Measurements from ENCODE around the gene ALKBH8. TPM values are rescaled to one million over a fixed set of nuclear protein-coding genes. Genes with fewer than 3 reads are reported as not detected.

Gene ALKBH8
- total and polyA plus RNA-seq, 4 donors, result 4.3 to 9.1 (median 6.5) TPM

DNA sequence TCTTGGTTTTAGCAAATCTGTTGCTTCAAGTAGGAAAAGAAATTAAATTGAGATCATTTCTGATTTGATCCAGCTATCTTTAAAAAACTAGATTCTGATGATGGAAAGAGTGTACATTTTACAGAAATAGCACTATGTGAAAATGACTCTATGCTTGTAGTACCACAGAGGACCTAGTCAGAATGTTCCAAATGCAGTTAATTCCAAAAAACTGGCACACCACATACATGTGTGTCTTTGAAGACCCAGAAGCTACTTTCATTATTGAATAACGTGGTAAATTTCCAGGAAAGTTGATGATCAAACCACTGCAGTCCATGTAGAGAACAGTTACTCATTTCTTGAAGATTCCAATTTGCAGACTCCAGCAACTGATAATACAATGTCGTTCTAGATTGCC lies 29.2 kb upstream of the ALKBH8 start:
- Histone ChIP-seq H3K9me3 (ENCODE audit: control insufficient read depth, low read length) (no peaks in the 10 kb centered on the region), H3K4me1 (ENCODE audit: control insufficient read depth in 1 of 2, insufficient read depth in 2 of 2, low read length in 2 of 2) (peaks cover 0 to 3% of the 10 kb centered on the region in 2 donors), H3K27ac (ENCODE audit: low read depth in 1 of 2, low read length in 2 of 2) (no peak overlapping the region), H3K36me3 (ENCODE audit: control insufficient read depth in 1 of 2, insufficient read depth in 2 of 2, low read length in 1 of 2) (no peaks in the 10 kb centered on the region), H3K27me3 (ENCODE audit: control insufficient read depth in 1 of 2, insufficient read depth in 2 of 2, low read length in 1 of 2) (no peaks in the 10 kb centered on the region), H3K4me3 (ENCODE audit: low read length in 2 of 2) (no peak overlapping the region)
- ATAC-seq (ENCODE audit: low FRiP score), result no peak
- WGBS, 2 donors, result 85% methylated on average over 2 of the region's 2 CpGs
- intact Hi-C loops (cut with DNase I), result no loop called here
- no peak for DNase-seq

DNA sequence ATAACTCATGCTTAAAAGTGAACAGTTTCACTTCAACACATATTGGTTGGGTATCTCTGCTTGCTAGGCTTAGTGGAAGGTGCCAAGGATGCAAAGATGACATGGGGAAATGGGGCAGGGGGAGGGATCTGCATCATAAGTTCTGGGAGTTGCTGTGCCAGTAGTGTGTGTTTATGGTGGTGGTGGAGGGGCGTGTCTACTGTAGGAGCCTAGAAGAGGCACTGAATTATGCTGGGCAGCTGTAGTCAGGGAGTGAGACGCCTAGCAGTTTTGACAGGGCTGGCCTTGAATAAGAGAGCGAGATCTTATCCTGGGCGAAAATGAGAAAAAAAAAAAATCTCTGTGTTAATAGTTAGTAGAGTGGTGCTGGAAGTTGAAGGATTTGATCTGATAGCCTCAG lies 28.4 kb upstream of the ALKBH8 start:
- DNase-seq, result no peak
- intact Hi-C loops (cut with DNase I), result no loop called here

DNA sequence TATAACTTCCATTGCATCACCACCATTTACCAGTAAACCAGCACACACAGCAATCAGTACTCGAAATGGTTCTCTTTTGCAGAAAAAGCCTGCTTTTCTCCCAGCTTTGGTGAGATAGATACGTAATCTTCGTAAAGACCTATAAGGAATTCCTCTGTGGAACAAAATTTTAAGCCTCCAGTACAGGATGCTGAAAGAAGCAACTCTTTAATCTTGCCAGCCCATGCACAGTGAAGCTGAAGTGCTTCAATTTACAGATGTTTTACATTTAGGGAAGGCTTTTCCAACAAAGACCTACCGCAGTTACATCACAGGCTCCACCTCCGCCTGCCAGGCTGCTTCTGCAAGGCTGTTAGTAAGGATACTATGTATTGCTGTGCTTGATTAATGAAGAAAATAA lies 27.3 kb upstream of the ALKBH8 start:
- no peak for DNase-seq
- H3K4me3 ChIP-seq (ENCODE audit: low read length in 2 of 2), result no peak overlapping the region
- H3K9me3 ChIP-seq (ENCODE audit: control insufficient read depth, low read length), result no peaks in the 10 kb centered on the region
- intact Hi-C loops (cut with DNase I), result no loop called here
- H3K27me3 ChIP-seq (ENCODE audit: control insufficient read depth in 1 of 2, insufficient read depth in 2 of 2, low read length in 1 of 2), result no peaks in the 10 kb centered on the region
- no peaks in the 10 kb centered on the region for H3K36me3 ChIP-seq (ENCODE audit: control insufficient read depth in 1 of 2, insufficient read depth in 2 of 2, low read length in 1 of 2)
- H3K27ac ChIP-seq (ENCODE audit: low read depth in 1 of 2, low read length in 2 of 2), result no peak overlapping the region
- no peak for ATAC-seq (ENCODE audit: low FRiP score)
- peaks cover 0 to 3% of the 10 kb centered on the region in 2 donors for H3K4me1 ChIP-seq (ENCODE audit: control insufficient read depth in 1 of 2, insufficient read depth in 2 of 2, low read length in 2 of 2)
- WGBS, 2 donors, result 59 to 69% methylated on average over 5 of the region's 5 CpGs

More for the DNA sequence above, 28.4 kb upstream of the ALKBH8 start:
- no peak for ATAC-seq (ENCODE audit: low FRiP score)
- no peak overlapping the region for H3K4me3 ChIP-seq (ENCODE audit: low read length in 2 of 2)
- no peaks in the 10 kb centered on the region for H3K27me3 ChIP-seq (ENCODE audit: control insufficient read depth in 1 of 2, insufficient read depth in 2 of 2, low read length in 1 of 2)
- H3K36me3 ChIP-seq (ENCODE audit: control insufficient read depth in 1 of 2, insufficient read depth in 2 of 2, low read length in 1 of 2), result no peaks in the 10 kb centered on the region
- H3K4me1 ChIP-seq (ENCODE audit: control insufficient read depth in 1 of 2, insufficient read depth in 2 of 2, low read length in 2 of 2), result peaks cover 0 to 3% of the 10 kb centered on the region in 2 donors
- no peak overlapping the region for H3K27ac ChIP-seq (ENCODE audit: low read depth in 1 of 2, low read length in 2 of 2)
- no peaks in the 10 kb centered on the region for H3K9me3 ChIP-seq (ENCODE audit: control insufficient read depth, low read length)
- 54 to 67% methylated on average over 4 of the region's 4 CpGs for WGBS, 2 donors

DNA sequence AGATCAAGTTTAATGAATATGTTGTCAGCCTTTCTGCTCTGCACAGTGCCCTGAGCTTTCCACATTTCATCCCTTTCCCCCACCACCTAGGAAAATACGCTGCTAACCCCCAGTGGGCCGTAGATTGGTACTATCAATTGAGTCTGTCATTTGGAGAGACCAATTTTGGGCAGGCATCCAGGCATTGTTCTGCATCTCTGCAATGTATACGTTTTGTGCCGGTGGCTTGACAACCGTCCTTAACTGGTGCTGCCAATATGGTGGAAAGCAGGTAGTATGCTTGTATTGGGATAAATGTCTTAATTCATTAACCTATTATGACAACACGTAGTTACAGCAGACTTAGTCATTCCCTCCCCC lies 26.7 kb upstream of the ALKBH8 start:
- H3K4me1 ChIP-seq (ENCODE audit: control insufficient read depth in 1 of 2, insufficient read depth in 2 of 2, low read length in 2 of 2), result peaks cover 0 to 3% of the 10 kb centered on the region in 2 donors
- H3K27ac ChIP-seq (ENCODE audit: low read depth in 1 of 2, low read length in 2 of 2), result no peak overlapping the region
- no peak for DNase-seq
- 42% methylated on average over 6 of the region's 6 CpGs for WGBS, 2 donors
- no peaks in the 10 kb centered on the region for H3K9me3 ChIP-seq (ENCODE audit: control insufficient read depth, low read length)
- no peak for ATAC-seq (ENCODE audit: low FRiP score)
- H3K36me3 ChIP-seq (ENCODE audit: control insufficient read depth in 1 of 2, insufficient read depth in 2 of 2, low read length in 1 of 2), result no peaks in the 10 kb centered on the region
- H3K4me3 ChIP-seq (ENCODE audit: low read length in 2 of 2), result no peak overlapping the region
- H3K27me3 ChIP-seq (ENCODE audit: control insufficient read depth in 1 of 2, insufficient read depth in 2 of 2, low read length in 1 of 2), result no peaks in the 10 kb centered on the region
- intact Hi-C loops (cut with DNase I), result no loop called here

DNA sequence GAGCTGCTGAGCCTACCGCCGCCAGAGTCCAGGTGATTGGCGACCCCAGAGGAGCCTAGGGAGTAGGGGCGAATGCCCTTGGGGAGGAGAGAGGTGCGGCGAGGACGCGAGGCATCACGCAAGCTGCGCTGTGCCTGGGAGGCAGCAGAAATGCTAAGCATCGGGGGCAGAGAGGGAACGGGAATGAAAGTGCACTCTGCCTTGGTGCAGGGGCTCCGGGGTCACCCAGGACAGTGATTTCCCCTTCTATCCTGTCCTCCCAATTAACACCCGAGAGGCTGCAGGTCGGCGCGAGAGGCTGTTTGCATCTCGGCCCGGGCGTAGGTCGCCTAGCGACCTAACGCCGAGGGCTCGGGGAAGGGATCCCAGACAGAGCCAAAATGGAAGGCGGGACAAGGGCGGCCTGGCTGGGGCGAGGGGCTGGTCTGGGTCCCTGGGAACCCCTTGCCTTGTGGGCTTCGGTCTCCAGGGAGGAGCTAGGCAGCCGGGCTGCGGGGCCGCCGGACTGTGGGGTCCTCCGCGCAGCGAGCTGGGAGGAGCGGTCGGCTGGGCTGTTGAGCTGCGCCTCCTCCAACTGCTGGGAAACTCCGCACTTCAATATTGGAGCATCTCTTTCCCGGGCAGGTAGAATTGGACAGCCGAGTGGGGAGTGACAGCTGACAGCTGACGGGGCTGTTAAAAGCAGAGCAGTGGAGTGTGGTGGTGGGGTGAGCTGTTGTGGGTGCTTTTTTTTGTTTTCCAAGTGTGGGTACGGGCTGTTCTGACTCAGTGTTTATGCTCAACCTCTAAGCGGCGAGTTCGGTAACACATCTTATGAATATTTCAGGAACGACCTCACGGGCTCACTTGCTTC lies 26.1 kb upstream of the ALKBH8 start:
- DNase-seq, result peak in 1 of 2 donors; percentile 79
- H3K4me1 ChIP-seq (ENCODE audit: control insufficient read depth in 1 of 2, insufficient read depth in 2 of 2, low read length in 2 of 2), result peaks cover 0 to 3% of the 10 kb centered on the region in 2 donors
- H3K9me3 ChIP-seq (ENCODE audit: control insufficient read depth, low read length), result no peaks in the 10 kb centered on the region
- no peaks in the 10 kb centered on the region for H3K27me3 ChIP-seq (ENCODE audit: control insufficient read depth in 1 of 2, insufficient read depth in 2 of 2, low read length in 1 of 2)
- no peaks in the 10 kb centered on the region for H3K36me3 ChIP-seq (ENCODE audit: control insufficient read depth in 1 of 2, insufficient read depth in 2 of 2, low read length in 1 of 2)
- peak; percentile 53 for ATAC-seq (ENCODE audit: low FRiP score)
- intact Hi-C loops (cut with DNase I), result no loop called here
- WGBS, 2 donors, result 0 to 1% methylated on average over 49 of the region's 49 CpGs
- peak overlapping the region; percentile 56 to 66 for H3K4me3 ChIP-seq (ENCODE audit: low read length in 2 of 2)
- H3K27ac ChIP-seq (ENCODE audit: low read depth in 1 of 2, low read length in 2 of 2), result no peak overlapping the region

DNA sequence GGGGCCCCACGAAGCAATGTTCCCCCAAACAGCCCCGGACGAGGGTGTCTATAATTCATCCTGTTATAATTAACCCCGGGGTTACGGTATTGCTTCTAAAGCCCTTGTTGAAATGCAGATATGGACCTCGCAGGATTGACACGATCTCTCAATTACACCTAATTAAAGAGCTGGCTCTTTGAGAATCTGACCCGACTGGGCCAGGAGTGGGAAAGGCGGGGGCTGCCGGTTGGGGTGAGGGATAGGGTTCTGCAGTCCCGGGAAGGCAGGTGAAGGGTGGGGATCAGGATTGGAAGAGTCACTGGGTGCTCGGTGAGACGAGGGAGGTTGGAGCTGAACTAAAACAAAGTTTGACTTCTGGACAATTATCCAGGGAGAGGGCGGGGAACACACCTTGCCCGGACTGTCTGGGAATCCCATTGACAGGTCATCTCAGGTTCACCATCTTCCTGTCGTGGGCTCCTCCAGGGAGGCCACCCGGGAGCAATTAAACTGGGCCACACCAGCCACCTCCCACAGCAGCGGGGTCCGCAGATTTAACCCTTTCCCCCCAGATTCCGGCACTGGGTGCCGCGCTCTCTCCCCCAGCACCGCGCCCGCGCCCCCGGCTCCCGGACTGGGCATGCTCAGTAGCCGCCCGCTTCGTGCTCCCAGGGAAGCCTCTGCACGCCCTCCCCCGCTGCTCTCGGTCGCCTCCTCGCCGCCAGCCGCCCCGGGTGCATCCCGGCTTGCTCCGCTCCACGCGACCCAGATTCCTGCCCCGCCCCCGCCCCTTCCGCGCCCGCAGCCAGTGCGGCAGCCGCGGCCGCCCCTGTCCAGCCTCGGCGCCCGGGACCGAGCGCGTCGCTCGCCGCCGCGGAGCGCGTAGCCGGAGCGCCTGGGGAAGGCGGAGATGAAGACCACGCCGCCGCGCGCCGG lies 25.2 kb upstream of the ALKBH8 start, which contains the start of gene ELMOD1:
ELMOD1 (plus strand) TSS at position 688 of the 918 bp plus-strand sequence. CDS start 27,043 bp downstream, outside the sequence.
- DNase-seq (peak; percentile 62 to 86), ATAC-seq (ENCODE audit: low FRiP score) (peak; percentile 83)
- no peaks in the 10 kb centered on the region for H3K36me3 ChIP-seq (ENCODE audit: control insufficient read depth in 1 of 2, insufficient read depth in 2 of 2, low read length in 1 of 2)
- peak within 1 kb of the TSS; percentile 56 to 66 for H3K4me3 ChIP-seq (ENCODE audit: low read length in 2 of 2)
- peaks cover 0 to 3% of the 10 kb centered on the region in 2 donors for H3K4me1 ChIP-seq (ENCODE audit: control insufficient read depth in 1 of 2, insufficient read depth in 2 of 2, low read length in 2 of 2)
- 1% methylated on average over 56 to 74 of the region's 74 CpGs for WGBS, 2 donors
- no peak within 1 kb of the TSS for H3K27ac ChIP-seq (ENCODE audit: low read depth in 1 of 2, low read length in 2 of 2)
- no peaks in the 10 kb centered on the region for H3K9me3 ChIP-seq (ENCODE audit: control insufficient read depth, low read length)
- no peaks in the 10 kb centered on the region for H3K27me3 ChIP-seq (ENCODE audit: control insufficient read depth in 1 of 2, insufficient read depth in 2 of 2, low read length in 1 of 2)
- intact Hi-C loops (cut with DNase I), result no loop called here

DNA sequence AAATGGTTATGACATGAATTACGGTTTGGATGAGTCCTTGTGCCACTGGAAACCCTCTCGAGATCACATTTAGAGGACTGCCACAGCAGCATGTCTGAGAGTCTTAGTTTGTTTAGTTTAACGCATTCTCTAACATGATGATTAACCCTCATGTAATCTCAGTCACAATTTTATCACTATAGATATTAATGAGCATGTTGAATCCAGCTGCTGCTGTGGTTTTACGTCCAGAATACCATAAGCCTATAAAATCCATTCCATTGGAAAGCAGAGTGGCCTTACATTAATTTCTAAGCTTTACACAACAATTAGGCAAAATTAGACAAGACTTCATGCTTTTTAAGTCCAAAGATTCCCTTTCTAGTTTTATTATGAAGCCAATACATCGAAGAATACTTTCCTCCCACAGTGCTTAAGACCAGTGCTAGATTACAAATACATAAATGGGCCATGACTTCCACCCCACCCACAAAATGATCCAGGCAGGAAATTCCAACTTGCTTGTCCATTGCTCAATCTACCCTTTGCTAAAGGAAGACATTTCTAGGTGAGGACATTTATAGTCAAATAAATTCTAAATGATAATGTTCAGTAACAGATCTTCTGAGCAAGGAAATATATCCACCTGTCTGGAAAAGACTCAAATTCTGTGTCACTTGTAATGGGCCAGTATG lies 21.9 kb upstream of the ALKBH8 start:
- Histone ChIP-seq H3K4me3 (ENCODE audit: low read length in 2 of 2) (no peak overlapping the region), H3K9me3 (ENCODE audit: control insufficient read depth, low read length) (no peaks in the 10 kb centered on the region), H3K4me1 (ENCODE audit: control insufficient read depth in 1 of 2, insufficient read depth in 2 of 2, low read length in 2 of 2) (peaks cover 0 to 3% of the 10 kb centered on the region in 2 donors), H3K36me3 (ENCODE audit: control insufficient read depth in 1 of 2, insufficient read depth in 2 of 2, low read length in 1 of 2) (no peaks in the 10 kb centered on the region), H3K27ac (ENCODE audit: low read depth in 1 of 2, low read length in 2 of 2) (no peak overlapping the region), H3K27me3 (ENCODE audit: control insufficient read depth in 1 of 2, insufficient read depth in 2 of 2, low read length in 1 of 2) (no peaks in the 10 kb centered on the region)
- ATAC-seq (ENCODE audit: low FRiP score) (no peak), DNase-seq (no peak)
- intact Hi-C loops (cut with DNase I), result loop anchor here in 1 of 2 donors (10.0 kb wide), 1 partner anchor 307 kb away; no protein-coding TSS in a partner anchor
- WGBS, 2 donors, result 91 to 92% methylated on average over 5 of the region's 5 CpGs

DNA sequence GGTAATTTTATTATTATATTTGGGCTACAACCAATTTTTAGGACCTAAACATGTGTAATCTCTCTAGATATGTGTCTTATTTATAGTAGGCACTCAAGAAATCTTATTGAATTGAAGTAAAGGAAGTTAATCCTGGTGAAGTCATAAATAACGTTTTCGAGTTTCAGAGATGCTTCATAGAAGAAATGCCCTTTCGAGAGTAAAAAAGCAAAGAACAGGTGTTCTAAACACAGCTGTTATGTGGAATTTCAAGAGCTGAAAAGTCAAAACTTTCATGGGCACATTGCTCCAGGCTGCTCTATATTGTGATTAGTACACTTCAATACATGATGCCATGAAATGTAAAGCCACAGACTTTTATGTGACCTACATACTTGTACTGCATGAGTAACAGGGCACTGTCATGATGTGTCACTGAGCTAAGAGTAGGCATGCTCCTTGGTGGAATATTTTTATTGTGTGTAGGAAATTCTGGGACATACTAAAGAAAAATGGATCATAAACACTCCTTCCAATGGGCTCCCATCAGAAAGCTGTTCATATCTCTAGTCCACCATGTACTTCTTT lies 18.2 kb upstream of the ALKBH8 start:
- 66 to 68% methylated on average over 3 of the region's 3 CpGs for WGBS, 2 donors
- no peaks in the 10 kb centered on the region for H3K4me1 ChIP-seq (ENCODE audit: control insufficient read depth in 1 of 2, insufficient read depth in 2 of 2, low read length in 2 of 2)
- H3K36me3 ChIP-seq (ENCODE audit: control insufficient read depth in 1 of 2, insufficient read depth in 2 of 2, low read length in 1 of 2), result no peaks in the 10 kb centered on the region
- DNase-seq (no peak), ATAC-seq (ENCODE audit: low FRiP score) (no peak)
- no peak overlapping the region for H3K4me3 ChIP-seq (ENCODE audit: low read length in 2 of 2)
- H3K27ac ChIP-seq (ENCODE audit: low read depth in 1 of 2, low read length in 2 of 2), result no peak overlapping the region
- intact Hi-C loops (cut with DNase I), result loop anchor here in 1 of 2 donors (10.0 kb wide), 1 partner anchor 311 kb away; no protein-coding TSS in a partner anchor
- no peaks in the 10 kb centered on the region for H3K27me3 ChIP-seq (ENCODE audit: control insufficient read depth in 1 of 2, insufficient read depth in 2 of 2, low read length in 1 of 2)
- H3K9me3 ChIP-seq (ENCODE audit: control insufficient read depth, low read length), result no peaks in the 10 kb centered on the region

All from aorta (tissue), 5 donors.